IPS-11a (cell line): ENCODE results near the gene KCNQ1.

ENCODE experiments used
- H3K4me3 ChIP-seq: one replicate; pipeline ENCODE4 v1.5.1; 2013; ENCODE audit warnings: low read depth, low read length, control low read depth

Gene KCNQ1

GRCh38 chr11:2657697-2658284 is 213.0 kb downstream of the KCNQ1 start:
- H3K4me3 ChIP-seq = no peak overlapping the region

- H3K4me3 ChIP-seq = no peak overlapping the region
Measured at GRCh38 chr11:2660357-2660939, 215.6 kb downstream of the KCNQ1 start.

- H3K4me3 ChIP-seq = no peak overlapping the region
Measured at GRCh38 chr11:2661173-2662023, 216.6 kb downstream of the KCNQ1 start.

GRCh38 chr11:2662024-2662312 is 217.2 kb downstream of the KCNQ1 start:
- no peak overlapping the region for H3K4me3 ChIP-seq

- no peak overlapping the region for H3K4me3 ChIP-seq
Measured at GRCh38 chr11:2662430-2663299, 217.9 kb downstream of the KCNQ1 start.

GRCh38 chr11:2663506-2663905 is 218.7 kb downstream of the KCNQ1 start:
- no peak overlapping the region for H3K4me3 ChIP-seq

- H3K4me3 ChIP-seq = no peak overlapping the region
Measured at GRCh38 chr11:2663915-2664314, 219.1 kb downstream of the KCNQ1 start.

GRCh38 chr11:2664376-2664775 is 219.6 kb downstream of the KCNQ1 start:
- H3K4me3 ChIP-seq = no peak overlapping the region

- H3K4me3 ChIP-seq = no peak overlapping the region
Measured at GRCh38 chr11:2664791-2665525, 220.2 kb downstream of the KCNQ1 start.

GRCh38 chr11:2665526-2666400 is 221.0 kb downstream of the KCNQ1 start:
- H3K4me3 ChIP-seq = no peak overlapping the region

GRCh38 chr11:2666401-2666741 is 221.6 kb downstream of the KCNQ1 start:
- H3K4me3 ChIP-seq = no peak overlapping the region

- H3K4me3 ChIP-seq = no peak overlapping the region
Measured at GRCh38 chr11:2666828-2667570, 222.2 kb downstream of the KCNQ1 start.

- no peak overlapping the region for H3K4me3 ChIP-seq
Measured at GRCh38 chr11:2667940-2668339, 223.1 kb downstream of the KCNQ1 start.

GRCh38 chr11:2668876-2669275 is 224.1 kb downstream of the KCNQ1 start:
- no peak overlapping the region for H3K4me3 ChIP-seq

GRCh38 chr11:2669634-2670469 is 225.0 kb downstream of the KCNQ1 start:
- no peak overlapping the region for H3K4me3 ChIP-seq

- H3K4me3 ChIP-seq = no peak overlapping the region
Measured at GRCh38 chr11:2670541-2671100, 225.8 kb downstream of the KCNQ1 start.

GRCh38 chr11:2671748-2672147 is 226.9 kb downstream of the KCNQ1 start:
- no peak overlapping the region for H3K4me3 ChIP-seq
